HG03175 (cell line): Measurements from ENCODE around the gene MGA.
A peak's percentile ranks its signal among the peaks of the same experiment; 100 is the strongest.

Experiments used
- ATAC-seq: cut with Tn5 transposase; IDR thresholded peaks from one replicate; pipeline ENCODE4 v1.9.1; 2021; ENCODE audit warnings: mild to moderate bottlenecking, moderate library complexity; ENCODE audit not compliant: unreplicated experiment

Gene MGA

GRCh38 chr15:41780266-41780665 is 120.1 kb downstream of the MGA start:
- ATAC-seq, result no peak

GRCh38 chr15:41780727-41781126 is 120.5 kb downstream of the MGA start:
- no peak for ATAC-seq

- ATAC-seq, result peak; percentile 45
Measured at GRCh38 chr15:41782371-41783282, 122.4 kb downstream of the MGA start.

GRCh38 chr15:41783296-41783695 is 123.1 kb downstream of the MGA start:
- no peak for ATAC-seq

GRCh38 chr15:41788262-41788661 is 128.1 kb downstream of the MGA start:
- no peak for ATAC-seq

GRCh38 chr15:41789236-41789635 is 129.0 kb downstream of the MGA start:
- no peak for ATAC-seq

GRCh38 chr15:41789662-41790061 is 129.5 kb downstream of the MGA start:
- no peak for ATAC-seq

- no peak for ATAC-seq
Measured at GRCh38 chr15:41790169-41790568, 130.0 kb downstream of the MGA start.

- ATAC-seq, result no peak
Measured at GRCh38 chr15:41790756-41791546, 130.7 kb downstream of the MGA start.

- no peak for ATAC-seq
Measured at GRCh38 chr15:41791547-41791937, 131.3 kb downstream of the MGA start.

GRCh38 chr15:41792000-41792637 is 131.9 kb downstream of the MGA start:
- no peak for ATAC-seq

GRCh38 chr15:41794081-41794480 is 133.9 kb downstream of the MGA start:
- no peak for ATAC-seq

GRCh38 chr15:41795996-41796856 is 136.0 kb downstream of the MGA start:
- ATAC-seq, result no peak

GRCh38 chr15:41797201-41797944 is 137.2 kb downstream of the MGA start:
- ATAC-seq, result no peak

GRCh38 chr15:41798607-41799487 is 138.6 kb downstream of the MGA start:
- no peak for ATAC-seq

GRCh38 chr15:41799488-41799805 is 139.2 kb downstream of the MGA start:
- no peak for ATAC-seq

GRCh38 chr15:41801185-41801584 is 141.0 kb downstream of the MGA start:
- no peak for ATAC-seq

- no peak for ATAC-seq
Measured at GRCh38 chr15:41801850-41802455, 141.7 kb downstream of the MGA start.

- no peak for ATAC-seq
Measured at GRCh38 chr15:41804361-41804760, 144.2 kb downstream of the MGA start.
